Measurements from ENCODE around the gene PTPRM. TPM values are rescaled to one million over a fixed set of nuclear protein-coding genes. Genes with fewer than 3 reads are reported as not detected.

Gene PTPRM
- total and polyA plus RNA-seq, 4 donors = 9.2 to 23.0 (median 12.7) TPM

GRCh38 chr18:7940971-7941370 is 373.9 kb downstream of the PTPRM start:
- 95% methylated on average over 4 of the region's 4 CpGs for WGBS
- no peak for TF ChIP-seq SP1 (IDR thresholded peaks at IDR 0.05)
- no peak for TF ChIP-seq JUND (IDR thresholded peaks at IDR 0.05)
- TF ChIP-seq, protein P1, sequence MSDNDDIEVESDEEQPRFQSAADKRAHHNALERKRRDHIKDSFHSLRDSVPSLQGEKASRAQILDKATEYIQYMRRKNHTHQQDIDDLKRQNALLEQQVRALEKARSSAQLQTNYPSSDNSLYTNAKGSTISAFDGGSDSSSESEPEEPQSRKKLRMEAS (IDR thresholded peaks at IDR 0.05) = no peak
- TF ChIP-seq, protein P2, sequence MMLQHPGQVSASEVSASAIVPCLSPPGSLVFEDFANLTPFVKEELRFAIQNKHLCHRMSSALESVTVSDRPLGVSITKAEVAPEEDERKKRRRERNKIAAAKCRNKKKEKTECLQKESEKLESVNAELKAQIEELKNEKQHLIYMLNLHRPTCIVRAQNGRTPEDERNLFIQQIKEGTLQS (IDR thresholded peaks at IDR 0.05) = no peak
- no peak for TF ChIP-seq HNF4A (conservative IDR thresholded peaks at IDR 0.05)
- no peak for TF ChIP-seq FOXA2 (IDR thresholded peaks at IDR 0.05)
- TF ChIP-seq EGR1 (IDR thresholded peaks at IDR 0.05; ENCODE audit: low read depth in 2 of 2) = no peak
- TF ChIP-seq, protein P3, sequence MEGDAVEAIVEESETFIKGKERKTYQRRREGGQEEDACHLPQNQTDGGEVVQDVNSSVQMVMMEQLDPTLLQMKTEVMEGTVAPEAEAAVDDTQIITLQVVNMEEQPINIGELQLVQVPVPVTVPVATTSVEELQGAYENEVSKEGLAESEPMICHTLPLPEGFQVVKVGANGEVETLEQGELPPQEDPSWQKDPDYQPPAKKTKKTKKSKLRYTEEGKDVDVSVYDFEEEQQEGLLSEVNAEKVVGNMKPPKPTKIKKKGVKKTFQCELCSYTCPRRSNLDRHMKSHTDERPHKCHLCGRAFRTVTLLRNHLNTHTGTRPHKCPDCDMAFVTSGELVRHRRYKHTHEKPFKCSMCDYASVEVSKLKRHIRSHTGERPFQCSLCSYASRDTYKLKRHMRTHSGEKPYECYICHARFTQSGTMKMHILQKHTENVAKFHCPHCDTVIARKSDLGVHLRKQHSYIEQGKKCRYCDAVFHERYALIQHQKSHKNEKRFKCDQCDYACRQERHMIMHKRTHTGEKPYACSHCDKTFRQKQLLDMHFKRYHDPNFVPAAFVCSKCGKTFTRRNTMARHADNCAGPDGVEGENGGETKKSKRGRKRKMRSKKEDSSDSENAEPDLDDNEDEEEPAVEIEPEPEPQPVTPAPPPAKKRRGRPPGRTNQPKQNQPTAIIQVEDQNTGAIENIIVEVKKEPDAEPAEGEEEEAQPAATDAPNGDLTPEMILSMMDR (IDR thresholded peaks at IDR 0.05; ENCODE audit: low read depth, low read length, missing input control) = no peak
- no peak for TF ChIP-seq GABPA (IDR thresholded peaks at IDR 0.05 in 1 of 2, conservative IDR thresholded peaks at IDR 0.05 in 1 of 2)
- TF ChIP-seq HNF4G (IDR thresholded peaks at IDR 0.05) = no peak
- TF ChIP-seq RXRA (IDR thresholded peaks at IDR 0.05) = no peak
- TF ChIP-seq ZBTB33 (IDR thresholded peaks at IDR 0.05) = no peak
- TF ChIP-seq REST (IDR thresholded peaks at IDR 0.05) = no peak
- TF ChIP-seq RAD21 (IDR thresholded peaks at IDR 0.05) = no peak
- no peak for TF ChIP-seq NR2F2 (IDR thresholded peaks at IDR 0.05)
- no peak for TF ChIP-seq TAF1 (conservative IDR thresholded peaks at IDR 0.05)
- no peak for TF ChIP-seq YY1 (IDR thresholded peaks at IDR 0.05)
- no peak for TF ChIP-seq FOXA1 (IDR thresholded peaks at IDR 0.05)
- H3K4me1 ChIP-seq (ENCODE audit: control insufficient read depth in 4 of 4, insufficient read depth in 4 of 4, low read length in 3 of 4) = no peaks in the 10 kb centered on the region
- no peak overlapping the region for H3K4me3 ChIP-seq (ENCODE audit: low read depth in 1 of 3, low read length in 3 of 3)
- no peaks in the 10 kb centered on the region for H3K27me3 ChIP-seq (ENCODE audit: control insufficient read depth in 4 of 4, insufficient read depth in 4 of 4, low read length in 3 of 4)
- H3K9ac ChIP-seq (ENCODE audit: low read depth in 1 of 2, low read length in 2 of 2) = no peak overlapping the region
- no peaks in the 10 kb centered on the region for H3K36me3 ChIP-seq (ENCODE audit: control insufficient read depth in 4 of 4, insufficient read depth in 3 of 4, low read depth in 1 of 4, low read length in 3 of 4)
- H3K9me3 ChIP-seq (ENCODE audit: control insufficient read depth in 4 of 4, low read length in 3 of 4) = no peaks in the 10 kb centered on the region
- H3K27ac ChIP-seq (ENCODE audit: low read depth in 1 of 2, low read length in 2 of 2) = no peak overlapping the region
- DNase-seq (ENCODE audit: low spot score) = no peak
